ENCODE measurements around the gene PDE4B.

PDE4B gene

DNA sequence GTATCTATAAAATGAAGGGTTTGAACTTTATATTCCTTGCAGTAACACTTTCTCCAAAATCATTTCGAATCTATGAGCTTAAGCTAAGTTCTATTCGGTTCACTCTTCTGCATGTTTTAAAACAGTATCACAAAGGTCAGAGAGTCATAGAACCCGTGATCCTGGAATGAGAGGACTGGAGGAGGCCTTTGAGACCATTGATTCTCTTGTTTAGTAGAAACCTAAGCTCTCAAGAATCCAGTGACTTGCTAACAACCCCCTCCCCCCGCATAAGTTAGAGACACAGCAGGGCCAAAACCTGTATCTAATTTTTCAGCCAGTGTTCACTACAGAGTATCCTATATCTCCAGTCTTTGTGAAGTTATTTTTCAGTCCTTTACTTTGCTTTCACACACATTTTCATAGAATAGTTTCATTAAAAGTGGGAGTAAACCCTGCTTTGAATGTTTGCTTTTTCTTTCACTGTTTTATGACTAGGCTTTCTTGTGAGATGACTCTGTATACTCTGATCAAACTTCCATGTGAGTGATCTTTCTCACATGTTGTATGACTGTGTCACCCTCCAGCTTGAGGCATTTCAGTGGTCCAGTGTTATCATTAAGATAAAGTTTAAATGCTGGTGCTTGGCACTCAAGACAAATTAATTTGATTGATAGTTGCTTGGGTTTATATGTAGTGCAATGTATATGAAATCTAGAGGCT lies 465.9 kb downstream of the PDE4B start:
- no peaks in the 10 kb centered on the region for H3K27me3 ChIP-seq (replicated peaks)
- H3K36me3 ChIP-seq (replicated peaks): no peaks in the 10 kb centered on the region
- no peak for DNase-seq
- no peak overlapping the region for H3K27ac ChIP-seq
- TF ChIP-seq, protein P1, sequence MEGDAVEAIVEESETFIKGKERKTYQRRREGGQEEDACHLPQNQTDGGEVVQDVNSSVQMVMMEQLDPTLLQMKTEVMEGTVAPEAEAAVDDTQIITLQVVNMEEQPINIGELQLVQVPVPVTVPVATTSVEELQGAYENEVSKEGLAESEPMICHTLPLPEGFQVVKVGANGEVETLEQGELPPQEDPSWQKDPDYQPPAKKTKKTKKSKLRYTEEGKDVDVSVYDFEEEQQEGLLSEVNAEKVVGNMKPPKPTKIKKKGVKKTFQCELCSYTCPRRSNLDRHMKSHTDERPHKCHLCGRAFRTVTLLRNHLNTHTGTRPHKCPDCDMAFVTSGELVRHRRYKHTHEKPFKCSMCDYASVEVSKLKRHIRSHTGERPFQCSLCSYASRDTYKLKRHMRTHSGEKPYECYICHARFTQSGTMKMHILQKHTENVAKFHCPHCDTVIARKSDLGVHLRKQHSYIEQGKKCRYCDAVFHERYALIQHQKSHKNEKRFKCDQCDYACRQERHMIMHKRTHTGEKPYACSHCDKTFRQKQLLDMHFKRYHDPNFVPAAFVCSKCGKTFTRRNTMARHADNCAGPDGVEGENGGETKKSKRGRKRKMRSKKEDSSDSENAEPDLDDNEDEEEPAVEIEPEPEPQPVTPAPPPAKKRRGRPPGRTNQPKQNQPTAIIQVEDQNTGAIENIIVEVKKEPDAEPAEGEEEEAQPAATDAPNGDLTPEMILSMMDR (IDR thresholded peaks at IDR 0.05; ENCODE audit: low read depth, low read length, missing control alignments): no peak
- in situ Hi-C loops (cut with HindIII; ENCODE audit: low pct_ligation_motif_present, low sequenced_read_pairs): loop anchor here (10.0 kb wide), 1 partner anchor 196 kb away; no protein-coding TSS in a partner anchor
- no peak overlapping the region for H3K4me3 ChIP-seq (ENCODE audit: low read depth, low read length)

DNA sequence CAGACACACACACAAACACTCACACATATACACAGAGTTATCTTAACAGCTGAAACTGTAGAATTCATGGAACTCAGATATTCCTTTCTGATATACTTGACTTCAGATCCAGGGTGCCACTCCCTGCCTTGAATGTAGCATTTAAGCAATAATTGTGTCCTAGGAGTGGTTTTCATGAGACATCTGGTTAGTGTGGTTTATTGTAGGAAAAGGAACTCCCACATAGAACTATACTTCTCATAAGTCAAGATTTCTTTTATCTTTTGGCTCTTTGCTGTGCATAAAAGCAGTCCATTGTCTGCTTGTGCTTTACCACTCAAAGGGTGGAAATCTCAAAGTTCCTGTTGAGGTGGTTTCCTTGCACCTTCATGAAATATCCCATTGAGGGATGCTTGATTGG lies 468.7 kb downstream of the PDE4B start:
- Histone ChIP-seq H3K4me3 (ENCODE audit: low read depth, low read length) (no peak overlapping the region), H3K36me3 (replicated peaks) (no peaks in the 10 kb centered on the region), H3K27ac (no peak overlapping the region), H3K27me3 (replicated peaks) (no peaks in the 10 kb centered on the region)
- in situ Hi-C loops (cut with HindIII; ENCODE audit: low pct_ligation_motif_present, low sequenced_read_pairs): no loop called here
- TF ChIP-seq, protein P1 (IDR thresholded peaks at IDR 0.05; ENCODE audit: low read depth, low read length, missing control alignments): no peak
- DNase-seq: no peak

DNA sequence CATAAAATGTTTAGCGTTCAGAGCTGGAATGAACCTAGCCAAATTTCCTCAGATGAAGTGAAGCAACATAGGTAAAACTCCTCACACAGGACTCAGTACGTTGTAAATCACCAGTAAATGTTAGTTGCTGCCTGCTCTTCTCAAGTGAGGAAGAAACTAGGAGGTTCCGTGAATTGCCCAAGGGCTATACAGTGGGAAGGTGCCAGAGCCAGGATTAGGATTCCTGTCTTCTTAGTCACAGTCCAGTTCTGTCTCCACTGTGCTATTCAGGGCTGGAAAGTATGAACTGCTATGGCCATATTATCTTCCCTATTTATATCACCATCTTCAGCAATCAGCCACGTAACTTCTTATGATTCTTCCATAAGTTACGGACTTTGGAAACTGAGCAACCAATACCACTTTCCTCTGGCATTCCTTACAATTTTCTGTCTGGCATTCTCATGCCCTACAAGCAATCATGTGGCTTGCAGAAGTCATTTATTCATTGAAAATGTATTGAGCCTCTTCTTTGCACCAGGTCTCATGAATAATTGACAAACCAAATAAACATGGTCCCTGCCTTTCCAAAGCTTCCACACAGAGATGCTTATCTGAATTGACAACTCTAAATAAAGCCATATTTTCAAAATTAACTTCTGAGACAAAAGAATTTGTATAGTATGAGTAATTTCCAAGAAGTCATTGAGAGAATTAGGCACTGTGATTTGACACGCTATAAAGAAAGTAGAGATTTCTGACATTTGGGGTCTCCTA lies 469.7 kb downstream of the PDE4B start:
- TF ChIP-seq, protein P1 (IDR thresholded peaks at IDR 0.05; ENCODE audit: low read depth, low read length, missing control alignments): no peak
- no peaks in the 10 kb centered on the region for H3K36me3 ChIP-seq (replicated peaks)
- in situ Hi-C loops (cut with HindIII; ENCODE audit: low pct_ligation_motif_present, low sequenced_read_pairs): no loop called here
- no peaks in the 10 kb centered on the region for H3K27me3 ChIP-seq (replicated peaks)
- DNase-seq: peak; percentile 55
- no peak overlapping the region for H3K27ac ChIP-seq
- H3K4me3 ChIP-seq (ENCODE audit: low read depth, low read length): no peak overlapping the region

DNA sequence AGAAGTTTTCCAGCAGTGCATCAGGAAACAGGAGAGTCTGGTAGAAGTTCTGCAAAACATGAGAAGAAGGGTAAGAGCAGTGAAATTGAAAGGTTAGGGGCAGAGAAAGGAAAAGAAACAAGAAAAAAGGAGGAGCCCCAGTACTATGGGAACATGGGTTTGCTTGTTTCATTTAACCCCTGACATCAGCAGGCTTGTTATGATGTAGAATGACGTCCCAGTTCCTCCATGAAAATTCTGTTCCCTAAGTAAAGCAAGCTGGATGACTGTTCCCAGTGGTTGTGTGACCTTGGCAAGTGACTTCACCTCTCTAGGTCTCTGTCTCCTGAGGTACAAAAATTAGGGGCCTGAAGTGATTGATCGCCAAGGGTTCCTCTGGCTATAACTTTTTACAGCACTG lies 472.6 kb downstream of the PDE4B start:
- in situ Hi-C loops (cut with HindIII; ENCODE audit: low pct_ligation_motif_present, low sequenced_read_pairs): no loop called here
- H3K36me3 ChIP-seq (replicated peaks): no peaks in the 10 kb centered on the region
- no peak for DNase-seq
- H3K27ac ChIP-seq: no peak overlapping the region
- H3K4me3 ChIP-seq (ENCODE audit: low read depth, low read length): no peak overlapping the region
- TF ChIP-seq, protein P1 (IDR thresholded peaks at IDR 0.05; ENCODE audit: low read depth, low read length, missing control alignments): no peak
- H3K27me3 ChIP-seq (replicated peaks): no peaks in the 10 kb centered on the region

DNA sequence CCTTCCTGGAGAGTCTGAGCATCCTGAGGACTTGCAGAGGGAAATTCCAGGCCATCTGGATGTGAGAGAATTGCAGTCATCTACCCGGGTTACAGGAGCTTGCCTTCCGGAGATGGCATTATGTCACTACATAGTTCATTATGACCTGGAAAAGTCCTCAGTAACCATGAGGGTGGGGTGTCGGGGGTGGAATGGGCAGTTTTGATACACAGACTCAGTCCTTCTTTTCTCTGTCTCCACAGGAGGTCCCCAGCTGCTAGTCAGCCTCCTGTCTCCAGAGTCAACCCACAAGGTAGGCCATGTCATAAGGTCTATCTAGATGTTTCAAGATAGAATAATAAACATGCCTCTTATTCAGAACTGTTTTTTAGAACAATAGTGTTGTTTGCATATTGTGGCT lies 473.1 kb downstream of the PDE4B start:
- TF ChIP-seq, protein P1 (IDR thresholded peaks at IDR 0.05; ENCODE audit: low read depth, low read length, missing control alignments): no peak
- Histone ChIP-seq H3K27me3 (replicated peaks) (no peaks in the 10 kb centered on the region), H3K36me3 (replicated peaks) (no peaks in the 10 kb centered on the region), H3K27ac (no peak overlapping the region), H3K4me3 (ENCODE audit: low read depth, low read length) (no peak overlapping the region)
- no peak for DNase-seq
- in situ Hi-C loops (cut with HindIII; ENCODE audit: low pct_ligation_motif_present, low sequenced_read_pairs): no loop called here
